NT2/D1 (cell line): ENCODE results near the gene EGLN2.

Experiments
- SUZ12 ChIP-seq: IDR thresholded peaks from 2 replicates; pipeline ENCODE4 v1.6.1; 2011; ENCODE audit not compliant: insufficient read length, insufficient read depth; ENCODE audit errors: extremely low read depth
- YY1 ChIP-seq: IDR thresholded peaks from 2 replicates; pipeline ENCODE4 v1.6.1; 2011; ENCODE audit not compliant: insufficient read length, insufficient read depth
- ZNF274 ChIP-seq: IDR thresholded peaks from 2 replicates; pipeline ENCODE4 v1.6.1; 2011; ENCODE audit warnings: mild to moderate bottlenecking, low read depth, low read length

DNA sequence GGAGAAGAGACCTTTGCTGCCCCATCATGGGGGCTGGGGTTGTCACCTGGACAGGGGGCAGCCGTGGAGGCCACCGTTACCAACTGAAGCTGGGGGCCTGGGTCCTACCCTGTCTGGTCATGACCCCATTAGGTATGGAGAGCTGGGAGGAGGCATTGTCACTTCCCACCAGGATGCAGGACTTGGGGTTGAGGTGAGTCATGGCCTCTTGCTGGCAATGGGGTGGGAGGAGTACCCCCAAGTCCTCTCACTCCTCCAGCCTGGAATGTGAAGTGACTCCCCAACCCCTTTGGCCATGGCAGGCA is 9.0 kb downstream of the EGLN2 start:
- TF ChIP-seq YY1 (no peak), ZNF274 (no peak), SUZ12 (no peak)
